Glomerular visceral epithelial cell (primary cell): ENCODE data around the gene LAIR2.
"Not testable (repeated sequence)": the region's sequence is repeated elsewhere in the genome, so short reads cannot be mapped to it uniquely, and the experiment has no call there.

ENCODE experiments used
- DNase-seq: peaks from one replicate; pipeline ENCODE4 v3.0.0-alpha.2; 2016; ENCODE audit errors: extremely low spot score

The LAIR2 gene

DNA sequence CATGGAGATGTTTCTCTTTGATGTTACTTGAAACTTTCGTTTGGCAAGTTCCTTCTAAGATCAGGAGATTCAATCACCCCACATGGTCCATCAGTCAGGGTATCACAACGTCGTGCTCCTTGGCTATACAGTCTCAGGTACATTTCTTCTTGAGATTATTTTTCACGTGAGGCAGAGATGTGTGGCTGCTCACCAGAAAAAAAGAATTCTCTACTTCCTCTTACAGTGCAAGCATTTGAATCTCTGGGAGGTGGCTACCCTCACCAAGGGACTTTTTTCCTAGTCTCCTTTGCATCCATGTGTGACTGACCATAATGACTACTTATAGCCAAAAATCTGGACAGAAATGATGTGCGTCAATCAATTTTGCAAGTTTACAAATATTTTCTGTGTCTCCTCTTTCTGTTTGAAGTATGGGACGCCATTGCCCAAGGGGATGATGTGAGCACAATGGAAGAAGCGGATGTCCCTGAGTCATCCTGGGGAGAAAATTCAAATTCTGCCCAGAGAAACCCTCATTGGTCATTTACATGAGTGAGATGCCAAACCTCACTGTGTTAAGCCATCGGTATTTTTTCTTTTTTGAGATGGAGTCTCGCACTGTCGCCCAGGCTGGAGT, 8.6 kb upstream of the LAIR2 start:
- DNase-seq, result no peak

DNA sequence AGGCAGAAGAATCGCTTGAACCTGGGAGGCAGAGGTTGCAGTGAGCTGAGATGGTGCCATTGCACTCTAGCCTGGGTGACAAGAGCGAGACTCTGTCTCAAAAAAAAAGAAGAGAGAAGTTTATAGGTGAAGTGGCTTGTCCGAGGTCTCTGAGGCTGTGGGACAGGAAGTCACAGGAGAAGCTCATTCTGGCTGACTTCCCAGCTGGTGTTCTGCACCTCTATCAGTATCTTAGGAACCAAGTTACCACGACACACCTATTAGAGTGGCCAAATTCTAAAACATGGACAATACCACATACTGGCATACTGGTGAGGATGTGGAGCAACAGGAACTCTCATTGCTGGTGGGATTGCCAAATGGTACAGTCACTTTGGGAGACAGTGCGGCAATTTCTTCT, 7.3 kb upstream of the LAIR2 start:
- DNase-seq, result not testable (repeated sequence)

- DNase-seq, result not testable (repeated sequence)
Measured at GRCh38 chr19:54497747-54498450, 4.7 kb upstream of the LAIR2 start.

- DNase-seq, result not testable (repeated sequence)
Measured at GRCh38 chr19:54498451-54498772, 4.2 kb upstream of the LAIR2 start.

DNA sequence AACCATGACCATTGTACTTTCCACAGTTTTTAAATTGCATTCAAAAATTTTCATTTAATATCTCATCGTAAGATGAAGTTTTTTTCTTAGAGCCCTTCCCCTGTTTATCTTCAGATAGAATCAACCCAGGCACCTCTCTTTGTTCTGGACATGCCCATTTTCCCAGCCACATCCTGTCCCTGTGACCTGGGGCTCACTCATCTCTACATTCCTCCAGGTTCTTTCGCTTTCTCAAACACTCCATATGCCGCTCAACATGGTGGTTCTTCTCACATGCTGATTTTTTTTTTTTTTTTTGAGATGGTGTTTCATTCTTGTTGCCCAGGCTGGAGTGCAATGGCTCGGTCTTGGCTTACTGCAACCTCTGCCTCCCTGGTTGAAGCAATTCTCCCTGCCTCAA, 2.9 kb downstream of the LAIR2 start:
- not testable (repeated sequence) for DNase-seq

- DNase-seq, result no peak
Measured at GRCh38 chr19:54506079-54506478, 3.4 kb downstream of the LAIR2 start.

DNA sequence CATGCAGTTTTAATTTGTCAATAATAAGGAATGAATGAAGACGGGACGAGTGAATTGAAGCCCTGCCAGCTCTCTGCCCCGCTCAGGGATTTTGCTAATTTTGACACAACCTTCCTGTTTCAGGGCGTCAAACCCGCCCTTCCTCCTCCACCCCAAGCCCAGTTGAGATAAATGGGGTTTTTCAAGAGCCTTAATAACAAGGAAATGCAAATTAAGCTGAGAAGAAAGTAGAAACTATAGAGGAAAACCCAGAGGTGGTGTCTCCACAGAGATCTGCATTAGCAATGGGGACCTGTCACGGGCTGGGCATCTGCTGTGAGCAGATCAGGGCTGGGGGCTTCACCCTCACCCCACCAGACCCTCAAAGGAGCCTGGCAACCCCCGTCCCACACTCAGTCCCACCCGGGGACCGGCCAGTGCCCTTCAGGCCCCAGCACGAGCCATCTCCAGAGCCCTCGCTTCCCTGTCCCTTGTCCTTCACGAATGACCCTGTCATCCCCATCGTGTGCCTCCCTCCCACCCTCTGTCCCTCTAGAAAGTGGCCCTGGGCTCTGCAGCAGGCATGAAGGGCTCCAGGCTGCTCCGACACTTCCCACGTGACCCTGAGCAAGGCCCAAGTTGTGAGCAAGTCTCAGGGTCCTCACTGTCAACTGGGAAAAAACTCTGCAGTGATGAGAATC, 4.5 kb downstream of the LAIR2 start:
- DNase-seq, result not testable (repeated sequence)

DNA sequence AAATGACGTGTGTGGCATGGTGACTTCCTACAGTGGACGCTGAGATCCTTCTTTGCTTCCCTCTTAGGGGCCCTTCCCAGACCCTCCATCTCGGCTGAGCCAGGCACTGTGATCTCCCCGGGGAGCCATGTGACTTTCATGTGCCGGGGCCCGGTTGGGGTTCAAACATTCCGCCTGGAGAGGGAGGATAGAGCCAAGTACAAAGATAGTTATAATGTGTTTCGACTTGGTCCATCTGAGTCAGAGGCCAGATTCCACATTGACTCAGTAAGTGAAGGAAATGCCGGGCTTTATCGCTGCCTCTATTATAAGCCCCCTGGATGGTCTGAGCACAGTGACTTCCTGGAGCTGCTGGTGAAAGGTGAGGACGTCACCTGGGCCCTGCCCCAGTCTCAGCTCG, 5.2 kb downstream of the LAIR2 start:
- no peak for DNase-seq

DNA sequence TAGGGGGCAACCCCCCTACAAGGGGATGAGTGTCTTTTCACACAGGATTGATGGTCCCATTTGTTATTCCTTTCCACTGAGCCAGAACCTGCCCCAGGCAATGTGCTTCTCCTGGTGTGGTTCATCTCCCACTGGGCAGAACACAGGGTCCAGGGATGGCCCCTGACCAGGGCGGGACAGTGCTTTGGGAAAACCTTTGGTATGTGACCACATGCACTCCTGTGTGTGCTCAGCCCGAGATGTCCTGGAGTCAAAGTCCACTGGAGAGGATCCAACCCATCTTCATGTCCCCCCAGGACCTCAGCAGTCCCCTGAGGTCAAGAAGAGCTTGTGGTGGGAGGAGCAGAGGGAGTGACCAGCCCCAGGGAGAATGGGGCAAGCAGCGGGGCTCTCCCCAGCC, 5.9 kb downstream of the LAIR2 start:
- DNase-seq, result not testable (repeated sequence)

- not testable (repeated sequence) for DNase-seq
Measured at GRCh38 chr19:54509200-54509940, 6.7 kb downstream of the LAIR2 start.

GRCh38 chr19:54515156-54515555, 12.5 kb downstream of the LAIR2 start:
- no peak for DNase-seq

GRCh38 chr19:54517483-54517882, 14.9 kb downstream of the LAIR2 start:
- peak; percentile 56 for DNase-seq

DNA sequence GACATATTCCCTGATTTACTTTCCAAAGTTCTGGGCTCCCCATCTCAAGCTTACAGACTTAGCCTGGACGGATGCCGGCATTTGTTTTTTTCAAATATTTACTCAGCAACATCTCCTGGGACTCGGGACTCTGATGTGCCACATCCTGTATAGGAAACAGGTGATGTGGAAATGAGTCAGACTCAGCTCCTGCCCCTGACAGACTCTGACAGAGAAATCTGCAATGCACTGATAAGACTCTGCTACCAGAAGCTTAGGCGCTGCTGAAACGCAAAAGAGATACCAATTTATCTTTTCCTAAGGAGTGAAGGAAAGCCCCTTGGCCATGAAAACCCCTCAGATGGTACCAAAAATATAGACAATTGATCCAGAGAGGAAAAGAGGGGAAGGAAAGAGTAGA, 16.2 kb downstream of the LAIR2 start:
- no peak for DNase-seq

GRCh38 chr19:54521022-54521859, 18.6 kb downstream of the LAIR2 start:
- DNase-seq, result no peak

GRCh38 chr19:54521860-54522513, 19.4 kb downstream of the LAIR2 start:
- no peak for DNase-seq

DNA sequence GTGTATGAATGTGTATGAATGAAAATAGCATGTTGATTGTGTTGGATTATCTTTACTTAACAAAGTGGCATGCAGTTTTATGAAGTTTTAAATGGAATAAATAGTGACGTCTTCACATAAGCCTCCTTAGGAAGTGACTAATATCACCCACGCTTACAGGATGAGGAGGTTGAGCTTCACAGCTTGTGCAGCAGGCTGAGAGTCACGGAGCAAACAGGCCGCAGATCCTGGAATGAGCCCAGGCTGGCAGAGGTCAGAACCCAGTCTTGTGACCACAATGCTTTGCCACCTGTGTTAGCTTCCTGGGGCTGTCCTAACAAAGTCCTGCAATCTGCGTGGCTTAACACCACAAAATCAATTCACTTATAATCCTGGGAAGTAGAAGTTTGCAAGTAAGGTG, 20.8 kb downstream of the LAIR2 start:
- peak; percentile 69 for DNase-seq

DNA sequence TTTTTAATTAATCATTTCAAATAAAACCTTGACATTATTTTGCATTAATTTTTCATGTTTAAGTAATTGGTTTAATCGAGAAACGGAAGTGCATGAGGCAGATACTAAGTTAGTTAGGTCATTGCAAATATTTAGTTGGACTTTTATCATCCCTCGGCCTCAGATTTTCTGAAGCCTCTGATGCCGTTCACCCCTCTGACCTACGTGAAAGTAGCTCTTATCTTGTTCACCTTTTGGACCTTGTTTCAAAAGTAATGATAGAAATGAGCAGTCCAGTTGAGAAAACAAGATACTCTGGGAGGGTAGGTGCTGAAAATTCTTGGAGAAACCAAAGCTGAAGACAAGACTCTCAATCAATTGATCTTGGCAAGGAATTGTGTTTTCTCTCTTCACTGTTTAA, 23.0 kb downstream of the LAIR2 start:
- no peak for DNase-seq

- DNase-seq, result no peak
Measured at GRCh38 chr19:54526972-54527371, 24.3 kb downstream of the LAIR2 start.

GRCh38 chr19:54530866-54531265, 28.2 kb downstream of the LAIR2 start:
- no peak for DNase-seq

DNA sequence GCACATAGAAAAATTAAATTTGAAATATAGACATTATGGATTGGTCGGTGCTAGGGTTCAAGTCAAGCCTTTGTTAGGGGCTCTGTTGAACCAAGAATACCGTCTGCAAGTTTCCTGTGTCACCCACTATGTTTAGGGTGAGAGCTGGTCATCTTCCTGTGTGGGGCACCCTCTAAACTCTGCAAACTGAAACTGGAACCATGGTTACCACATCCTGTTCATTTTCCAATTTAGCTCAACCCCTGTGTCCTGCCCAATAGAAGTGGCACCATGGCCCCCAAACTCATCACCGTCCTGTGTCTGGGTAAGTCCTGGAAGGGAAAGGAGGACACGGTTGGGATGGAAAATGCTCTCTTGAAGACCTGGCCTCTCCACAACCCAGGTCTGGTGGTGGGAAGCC, 29.9 kb downstream of the LAIR2 start:
- no peak for DNase-seq

DNA sequence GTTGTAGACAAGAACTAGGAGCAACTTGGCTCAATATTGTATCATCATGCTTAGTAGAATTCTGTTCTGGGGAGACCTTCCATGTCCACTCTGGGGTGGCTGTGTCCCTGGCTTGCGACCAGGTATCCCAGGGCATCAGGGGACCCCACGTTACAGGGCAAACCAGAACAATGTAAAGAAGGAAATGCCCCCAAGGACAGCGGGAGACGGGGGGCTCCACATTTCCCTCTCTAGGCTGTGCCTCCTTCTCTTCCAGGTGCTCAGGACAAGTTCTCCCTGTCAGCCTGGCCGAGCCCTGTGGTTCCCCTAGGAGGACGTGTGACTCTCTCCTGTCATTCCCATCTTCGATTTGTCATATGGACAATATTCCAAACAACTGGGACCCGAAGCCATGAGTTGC, 30.8 kb downstream of the LAIR2 start:
- DNase-seq, result no peak
